HG02870 (cell line): ENCODE results near the gene RERE.

ENCODE experiments used
- ATAC-seq: cut with Tn5 transposase; IDR thresholded peaks from one replicate; pipeline ENCODE4 v1.9.1; 2021; ENCODE audit warnings: mild to moderate bottlenecking, moderate library complexity; ENCODE audit not compliant: unreplicated experiment

The RERE gene

DNA sequence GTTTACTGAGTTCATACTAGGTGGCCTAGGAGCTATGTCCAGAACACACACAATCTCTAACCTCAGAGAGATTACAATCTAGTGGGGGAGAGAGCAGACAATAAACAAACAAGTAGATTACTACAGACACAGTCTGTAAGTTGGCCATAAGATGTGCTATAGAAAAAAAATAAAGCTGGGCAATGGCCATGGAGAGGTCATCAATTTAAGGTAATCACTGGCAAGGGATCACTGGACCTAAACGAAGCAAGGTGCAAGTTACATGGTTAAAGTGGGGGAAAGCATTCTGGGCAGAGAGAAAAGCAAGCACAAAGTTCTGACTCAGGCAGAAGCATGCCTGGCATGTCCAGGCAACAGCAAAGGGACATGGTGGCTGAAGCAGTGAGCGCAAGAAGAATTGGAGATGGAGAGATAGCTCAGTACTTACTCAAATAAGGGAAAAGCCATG is 147.0 kb downstream of the RERE start:
- ATAC-seq = no peak

GRCh38 chr1:8669606-8670335 is 147.7 kb downstream of the RERE start:
- no peak for ATAC-seq

DNA sequence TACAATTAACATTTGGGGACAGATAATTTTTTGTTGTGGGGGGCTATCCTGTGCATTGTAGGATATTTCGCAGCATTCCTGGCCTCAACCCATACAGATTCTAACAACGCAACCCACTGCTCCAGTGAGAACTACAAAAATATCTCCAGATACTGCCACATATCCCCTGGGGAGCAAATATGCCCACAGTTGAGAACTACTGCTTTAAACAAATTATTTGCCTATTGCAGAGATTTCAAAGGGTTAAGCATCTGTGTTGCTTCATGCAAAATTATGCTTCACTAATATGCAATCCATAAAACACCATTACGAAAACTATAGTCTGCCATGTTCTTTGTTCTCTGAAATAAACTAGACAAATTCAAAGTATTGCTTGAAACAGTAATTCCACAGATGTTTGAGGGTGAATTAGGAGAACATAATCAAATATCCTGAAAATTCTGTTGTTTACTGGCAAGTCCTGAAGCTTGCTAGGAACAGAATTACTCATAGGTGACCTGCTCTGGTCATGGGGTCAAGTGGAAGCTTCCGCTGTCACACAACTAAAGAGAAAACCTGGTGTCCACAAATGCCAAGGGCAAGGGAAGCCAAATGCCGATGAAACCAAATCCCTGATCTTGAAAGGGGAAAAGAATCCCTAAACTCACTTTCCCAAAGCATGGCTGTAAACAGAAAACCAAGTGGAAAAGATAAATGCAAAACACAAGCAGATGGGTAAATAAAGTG is 149.4 kb downstream of the RERE start:
- no peak for ATAC-seq

DNA sequence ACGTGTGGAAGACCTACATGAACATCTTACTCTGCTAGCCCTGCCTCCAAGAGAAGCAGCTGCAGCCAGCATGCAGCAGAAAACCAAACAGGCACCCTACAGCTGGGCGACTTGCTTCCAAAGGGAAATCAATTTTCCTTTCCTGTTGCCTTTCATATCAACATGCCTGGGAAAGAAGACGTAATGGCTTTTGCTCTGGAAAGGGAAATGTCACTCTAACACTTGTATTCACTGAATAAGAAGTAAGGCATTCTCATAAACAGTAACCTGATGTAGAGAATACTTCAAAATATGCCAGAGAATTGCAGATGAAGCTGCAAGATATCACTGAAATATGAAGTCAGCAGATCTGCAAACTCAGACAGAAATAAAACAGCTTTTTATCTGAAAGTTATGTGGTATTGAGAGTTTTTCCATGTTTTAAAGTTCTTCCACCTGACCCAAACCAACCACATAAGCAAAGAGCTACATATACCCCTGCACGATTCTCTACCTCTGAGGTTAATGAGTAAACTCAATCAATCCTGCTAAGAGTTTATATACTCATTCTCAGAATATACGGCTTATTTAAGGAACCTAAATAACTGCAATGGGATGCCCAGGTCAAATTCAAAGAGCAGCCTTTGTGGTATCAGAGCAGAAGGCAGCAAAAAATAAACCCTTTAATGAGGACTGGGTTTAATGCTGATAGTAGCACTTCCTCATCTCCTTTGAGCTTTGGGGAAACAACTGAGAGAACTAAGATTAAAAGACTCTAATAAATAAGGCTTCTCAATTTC is 150.9 kb downstream of the RERE start:
- ATAC-seq = no peak

GRCh38 chr1:8665833-8666232 is 151.6 kb downstream of the RERE start:
- ATAC-seq = no peak

- ATAC-seq = no peak
Measured at GRCh38 chr1:8664887-8665286, 152.6 kb downstream of the RERE start.

DNA sequence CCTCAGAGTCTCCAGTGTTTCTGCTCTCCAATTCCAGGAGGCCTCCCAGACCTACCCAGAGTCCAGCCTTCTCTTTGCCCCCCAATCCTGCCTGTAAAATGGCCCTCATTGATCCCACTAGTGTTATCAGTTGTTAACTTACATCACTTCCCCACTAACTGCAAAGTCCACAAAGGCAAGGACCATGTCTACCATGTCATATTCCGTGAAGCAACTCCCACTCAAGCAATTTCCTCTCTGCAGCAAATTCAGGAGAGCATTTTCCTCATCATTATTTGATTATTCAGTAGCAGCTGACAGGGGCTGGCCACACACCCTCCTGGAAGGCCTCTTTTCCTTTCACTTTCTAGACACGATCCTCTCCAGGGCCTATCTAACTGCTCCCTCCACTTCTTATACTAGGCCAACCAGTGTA is 153.5 kb downstream of the RERE start:
- ATAC-seq = no peak

- no peak for ATAC-seq
Measured at GRCh38 chr1:8663090-8663802, 154.2 kb downstream of the RERE start.

- no peak for ATAC-seq
Measured at GRCh38 chr1:8662380-8663072, 154.9 kb downstream of the RERE start.

DNA sequence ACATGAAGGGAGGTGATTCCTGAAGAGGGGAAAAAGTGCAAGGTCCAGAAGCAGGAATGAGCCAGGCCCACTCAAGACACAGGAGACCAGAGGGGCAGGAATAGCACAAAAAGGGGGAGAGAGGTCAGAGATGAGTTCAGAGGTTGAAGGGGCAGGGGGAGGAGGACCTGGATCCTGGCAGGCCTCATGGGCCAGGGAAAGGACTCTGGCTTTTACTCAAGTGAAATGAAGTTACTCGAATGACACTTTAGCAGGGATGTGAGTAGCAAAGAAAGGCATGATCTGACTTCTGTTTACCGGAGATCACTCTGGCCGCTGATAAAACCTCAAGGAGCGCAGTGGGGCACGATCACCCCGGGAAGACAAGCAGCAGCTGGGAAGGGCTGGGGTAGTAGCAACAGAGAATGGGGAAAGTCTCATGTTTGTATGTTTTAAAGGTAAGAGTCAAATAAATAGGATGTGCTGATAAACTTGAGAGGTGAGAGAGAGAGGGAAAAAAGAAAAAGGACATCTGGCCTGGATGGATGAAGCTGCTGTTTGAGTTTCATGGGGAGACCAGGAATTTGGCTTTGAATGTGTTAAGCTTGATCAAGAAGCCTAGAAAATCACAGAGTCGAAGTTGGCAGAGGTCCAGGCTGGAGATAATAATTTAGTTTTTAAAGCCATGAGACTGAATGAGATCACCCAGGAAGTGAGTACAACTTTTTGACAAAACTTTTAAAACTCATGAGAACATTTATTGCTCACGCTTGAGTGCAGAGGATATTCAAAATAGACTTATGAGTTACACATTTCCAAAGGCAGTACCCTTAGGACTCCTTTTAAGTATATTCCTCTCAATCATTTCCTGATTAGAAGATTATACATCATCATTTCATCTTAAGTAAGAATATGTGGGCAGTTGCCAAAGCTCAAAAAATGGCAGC is 156.0 kb downstream of the RERE start:
- ATAC-seq = no peak

GRCh38 chr1:8660411-8660828 is 157.0 kb downstream of the RERE start:
- ATAC-seq = no peak

DNA sequence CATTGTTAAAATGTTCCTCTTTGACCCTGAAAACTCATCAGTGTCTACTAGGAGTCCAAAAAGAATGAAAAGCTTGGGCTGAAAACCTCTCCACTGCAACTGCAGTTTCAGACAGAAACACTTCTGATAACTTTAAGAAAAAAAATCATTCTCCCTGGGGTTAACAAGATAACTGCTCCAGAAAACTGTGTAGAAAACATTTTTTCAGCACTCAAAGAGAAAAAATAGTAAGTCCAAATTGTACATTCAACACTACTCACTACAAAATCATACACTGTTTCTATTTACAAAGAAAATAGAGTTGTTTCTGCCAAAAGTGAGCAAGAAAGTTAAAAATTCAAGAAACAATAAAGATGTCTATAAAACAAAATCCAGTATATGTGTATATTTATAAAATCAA is 157.8 kb downstream of the RERE start:
- no peak for ATAC-seq

GRCh38 chr1:8653878-8654277 is 163.6 kb downstream of the RERE start:
- no peak for ATAC-seq

- ATAC-seq = no peak
Measured at GRCh38 chr1:8652467-8653046, 164.9 kb downstream of the RERE start.

DNA sequence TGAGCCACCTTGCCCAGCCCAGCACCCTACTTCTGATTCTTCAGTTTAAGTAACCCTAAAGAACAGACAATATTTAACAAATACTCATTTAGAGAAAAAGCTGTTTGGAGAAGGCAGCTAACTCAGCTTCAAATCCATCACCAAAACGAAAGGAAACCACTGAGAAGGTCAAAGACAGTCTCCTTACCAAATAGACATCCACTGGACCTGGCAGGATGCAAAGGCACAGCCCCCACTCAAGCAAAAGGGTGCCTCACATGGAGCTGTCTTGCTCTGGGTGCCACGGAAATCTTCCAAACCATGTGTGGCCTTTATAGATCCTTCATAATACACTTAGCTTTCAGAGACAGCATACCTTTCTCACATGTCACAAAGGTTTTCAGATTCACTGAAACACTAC is 165.5 kb downstream of the RERE start:
- no peak for ATAC-seq

- no peak for ATAC-seq
Measured at GRCh38 chr1:8651236-8651890, 166.1 kb downstream of the RERE start.

GRCh38 chr1:8649875-8650274 is 167.6 kb downstream of the RERE start:
- no peak for ATAC-seq

DNA sequence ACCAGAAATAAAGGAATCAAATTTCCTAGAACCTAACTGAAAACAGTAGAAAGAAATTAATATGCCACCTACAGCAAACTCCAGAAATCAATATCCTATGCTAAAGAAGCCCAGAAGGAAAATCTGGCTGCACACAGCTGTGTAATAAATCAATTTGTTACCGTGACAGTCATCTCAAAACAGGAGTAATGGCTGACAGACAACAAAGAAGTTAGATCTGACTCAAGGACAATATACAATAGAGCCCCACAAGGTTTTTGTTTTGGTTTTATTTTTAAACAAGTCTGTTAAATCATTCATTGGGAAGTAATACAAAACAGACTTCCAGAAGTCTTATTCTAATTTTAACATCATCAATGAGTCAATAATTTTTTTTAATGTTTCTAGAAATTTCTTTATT is 168.4 kb downstream of the RERE start:
- peak; percentile 63 for ATAC-seq
